Measurements from ENCODE around the gene HMGCLL1.

HMGCLL1 gene

GRCh38 chr6:55578537-55579363, at the start of gene HMGCLL1:
HMGCLL1 (minus strand) TSS chr6:55579192; CDS start chr6:55579055, 137 bp downstream.
- no peak for DNase-seq (ENCODE audit: low read depth, low spot score)
- TF ChIP-seq CTCF (IDR thresholded peaks at IDR 0.05; ENCODE audit: insufficient read depth, low read length, missing control alignments), result no peak
- ChIA-PET CTCF (no interaction called here), POLR2A (no interaction called here)
- H3K4me3 ChIP-seq (ENCODE audit: low read depth, low read length), result no peak within 1 kb of the TSS

- H3K4me3 ChIP-seq (ENCODE audit: low read depth, low read length), result no peak overlapping the region
- POLR2A ChIA-PET, result no interaction called here
- CTCF ChIA-PET, result no interaction called here
- TF ChIP-seq CTCF (IDR thresholded peaks at IDR 0.05; ENCODE audit: insufficient read depth, low read length, missing control alignments), result no peak
- DNase-seq (ENCODE audit: low read depth, low spot score), result no peak
These were observed 43.0 kb upstream of the HMGCLL1 start for GRCh38 chr6:55621993-55622392.

- no peak overlapping the region for H3K4me3 ChIP-seq (ENCODE audit: low read depth, low read length)
- ChIA-PET POLR2A (no interaction called here), CTCF (no interaction called here)
- no peak for DNase-seq (ENCODE audit: low read depth, low spot score)
- no peak for TF ChIP-seq CTCF (IDR thresholded peaks at IDR 0.05; ENCODE audit: insufficient read depth, low read length, missing control alignments)
These were observed 42.3 kb upstream of the HMGCLL1 start for GRCh38 chr6:55621244-55621643.

- no peak overlapping the region for H3K4me3 ChIP-seq (ENCODE audit: low read depth, low read length)
- no peak for DNase-seq (ENCODE audit: low read depth, low spot score)
- ChIA-PET POLR2A (no interaction called here), CTCF (interaction anchor here (0.5 to 5.0 kb wide), 16 partner anchors 8 to 345 kb away, joined by 3 to 58 read pairs (median 4); no protein-coding TSS in a partner anchor)
- TF ChIP-seq CTCF (IDR thresholded peaks at IDR 0.05; ENCODE audit: insufficient read depth, low read length, missing control alignments), result peak; percentile 69
These were observed 38.3 kb upstream of the HMGCLL1 start for GRCh38 chr6:55617272-55617671.

- TF ChIP-seq CTCF (IDR thresholded peaks at IDR 0.05; ENCODE audit: insufficient read depth, low read length, missing control alignments), result no peak
- no peak for DNase-seq (ENCODE audit: low read depth, low spot score)
- POLR2A ChIA-PET, result no interaction called here
- CTCF ChIA-PET, result interaction anchor here (1.3 to 1.8 kb wide), 2 partner anchors 12 to 349 kb away, joined by 3 to 6 read pairs; no protein-coding TSS in a partner anchor
- no peak overlapping the region for H3K4me3 ChIP-seq (ENCODE audit: low read depth, low read length)
These were observed 25.0 kb upstream of the HMGCLL1 start for GRCh38 chr6:55604021-55604420.

GRCh38 chr6:55601120-55601519, 22.1 kb upstream of the HMGCLL1 start:
- CTCF ChIA-PET, result interaction anchor here (2.0 kb wide), 1 partner anchor 15 kb away, joined by 10 read pairs; no protein-coding TSS in a partner anchor
- POLR2A ChIA-PET, result no interaction called here
- no peak overlapping the region for H3K4me3 ChIP-seq (ENCODE audit: low read depth, low read length)
- TF ChIP-seq CTCF (IDR thresholded peaks at IDR 0.05; ENCODE audit: insufficient read depth, low read length, missing control alignments), result no peak
- no peak for DNase-seq (ENCODE audit: low read depth, low spot score)

Data from AG04449 (cell line).